Stomach (tissue), 4 donors: ENCODE measurements around the gene LMBRD2.
"Not testable (repeated sequence)": the region's sequence is repeated elsewhere in the genome, so short reads cannot be mapped to it uniquely, and the experiment has no call there.

Experiments
- CTCF ChIP-seq, 7 experiments: fragments of 450-650 bp in 4 of 7; fragments of 200-600 bp in 3 of 7; sonication (generic) in 3 of 7; IDR thresholded peaks; one replicate each; pipeline ENCODE4 v1.5.1; 2016 to 2019; ENCODE audit warnings: antibody characterized with exemption in 7 of 7, control low read depth in 2 of 7, mild to moderate bottlenecking in 1 of 7
- POLR2AphosphoS5 ChIP-seq, 3 donors: sonication (generic); formaldehyde crosslinking; IDR thresholded peaks; one replicate each; pipeline ENCODE4 v1.6.1; 2016; ENCODE audit warnings: antibody characterized with exemption in 3 of 3

GRCh38 chr5:36184408-36184807, 32.7 kb upstream of the LMBRD2 start:
- TF ChIP-seq CTCF, POLR2AphosphoS5 (IDR thresholded peaks at IDR 0.05): not testable (repeated sequence)
